Right lobe of liver (tissue), 6 donors: ENCODE results near the gene ARHGEF7. TPM values are rescaled to one million over a fixed set of nuclear protein-coding genes. Genes with fewer than 3 reads are reported as not detected.
"Not testable (repeated sequence)": the region's sequence is repeated elsewhere in the genome, so short reads cannot be mapped to it uniquely, and the experiment has no call there.

Source experiments
- ATAC-seq, 4 donors: fragments of 200-7000 bp; cut with Tn5 transposase; one replicate each; pipeline ENCODE4 v1.9.1; 2020; ENCODE audit warnings: mild to moderate bottlenecking in 4 of 4, moderate library complexity in 4 of 4
- DNase-seq, 3 donors: peaks; one replicate each; pipeline ENCODE4 v3.0.0-alpha.2; 2020
- H3K27ac ChIP-seq, 3 donors: fragments of 200-600 bp; one replicate each; pipeline ENCODE4 v1.8.0; 2022
- H3K27me3 ChIP-seq, 2 donors: fragments of 200-600 bp; one replicate each; pipeline ENCODE4 v1.8.0; 2022
- H3K36me3 ChIP-seq, 4 donors: fragments of 200-600 bp; sonication (generic) in 1 of 4; one replicate each; pipeline versions ENCODE4 v1.5.1 to v1.8.0; 2017 to 2022; ENCODE audit warnings: control low read depth in 1 of 4
- H3K4me1 ChIP-seq, 4 donors: fragments of 200-600 bp; sonication (generic) in 1 of 4; one replicate each; pipeline versions ENCODE4 v1.5.1 to v1.8.0; 2017 to 2022; ENCODE audit warnings: control low read depth in 1 of 4
- H3K4me3 ChIP-seq, 3 donors: fragments of 200-600 bp; one replicate each; pipeline ENCODE4 v1.8.0; 2022
- H3K9me3 ChIP-seq, 4 donors: fragments of 200-600 bp; sonication (generic) in 1 of 4; one replicate each; pipeline versions ENCODE4 v1.5.1 to v1.8.0; 2017 to 2022; ENCODE audit warnings: control low read depth in 1 of 4
- POLR2A ChIP-seq: fragments of 450-650 bp; IDR thresholded peaks from one replicate; pipeline ENCODE4 v1.6.1; 2017; ENCODE audit warnings: antibody characterized with exemption, mild to moderate bottlenecking
- WGBS: methylation state at CpG from one replicate; pipeline ENCODE4 v1.1.6; 2018; ENCODE audit warnings: low coverage, low lambda C conversion rate; ENCODE audit not compliant: insufficient coverage; ENCODE audit errors: missing lambda C conversion rate; 5-methylcytosine and 5-hydroxymethylcytosine counted together
- intact Hi-C, 2 donors: fragments of 100-400 bp; cut with DNase I; formaldehyde crosslinking; loops; one replicate each; pipeline versions ENCODE4 v1.11.2 to v1.14.1; 2022
- total RNA-seq, 6 experiments: library from RNA; depleted of rRNA in 2 of 6; stranded (reverse); fragments of >200 nt in 2 of 6; fragmentation: NEBNext Ultra II Directional in 3 of 6; extraction: Animal tissue kit (Norgen Biotek cat#: 25700) in 3 of 6; gene quantifications; one replicate each; pipeline versions ENCODE4 v1.1.0 to v1.2.4, GENCODE V29; 2016 to 2023
- TF ChIP-seq, protein P1 (sequence below), 4 donors: fragments of 200-600 bp in 3 of 4; fragments of 450-650 bp in 1 of 4; IDR thresholded peaks; one replicate each; pipeline versions ENCODE4 v1.5.1 to v1.8.0; 2016 to 2022; ENCODE audit warnings: antibody characterized with exemption in 4 of 4, mild to moderate bottlenecking in 2 of 4
- donor health status: DM: no; HTN: yes; CAD: no.
- donor health status: DM: no; HTN: no; CAD: no.
- donor health status: DM: no; HTN: no; CAD: no.
- donor health status: DM: no; HTN: yes; CAD: no.
- donor health status: DM: no; HTN: yes; CAD: no.

ARHGEF7 gene
- total RNA-seq, 6 experiments from 2014 or later = 22.0 to 40.1 (median 33.8) TPM

DNA sequence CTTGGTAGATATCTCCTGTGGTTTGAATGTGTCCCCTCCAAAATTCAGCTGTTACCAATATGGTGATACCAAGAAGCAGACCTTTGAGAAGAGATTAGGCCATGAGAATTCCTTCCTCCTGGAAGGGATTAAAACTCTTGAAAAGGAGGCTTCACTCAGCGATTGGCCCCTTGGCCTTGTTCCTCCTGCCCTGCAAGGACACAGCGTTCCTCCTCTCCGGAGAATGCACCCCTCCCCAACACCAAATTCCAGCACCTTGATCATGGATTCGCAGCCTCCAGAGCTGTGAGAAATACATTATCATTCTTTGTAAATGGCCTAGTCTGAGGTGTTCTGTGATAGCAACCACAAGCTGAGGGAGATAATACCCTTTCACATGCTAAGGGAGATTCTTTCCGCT, 34.5 kb upstream of the ARHGEF7 start:
- ATAC-seq (no peak), DNase-seq (no peak)
- no peak overlapping the region for H3K4me3 ChIP-seq
- intact Hi-C loops = no loop called here
- no peak for TF ChIP-seq POLR2A
- TF ChIP-seq, protein P1, sequence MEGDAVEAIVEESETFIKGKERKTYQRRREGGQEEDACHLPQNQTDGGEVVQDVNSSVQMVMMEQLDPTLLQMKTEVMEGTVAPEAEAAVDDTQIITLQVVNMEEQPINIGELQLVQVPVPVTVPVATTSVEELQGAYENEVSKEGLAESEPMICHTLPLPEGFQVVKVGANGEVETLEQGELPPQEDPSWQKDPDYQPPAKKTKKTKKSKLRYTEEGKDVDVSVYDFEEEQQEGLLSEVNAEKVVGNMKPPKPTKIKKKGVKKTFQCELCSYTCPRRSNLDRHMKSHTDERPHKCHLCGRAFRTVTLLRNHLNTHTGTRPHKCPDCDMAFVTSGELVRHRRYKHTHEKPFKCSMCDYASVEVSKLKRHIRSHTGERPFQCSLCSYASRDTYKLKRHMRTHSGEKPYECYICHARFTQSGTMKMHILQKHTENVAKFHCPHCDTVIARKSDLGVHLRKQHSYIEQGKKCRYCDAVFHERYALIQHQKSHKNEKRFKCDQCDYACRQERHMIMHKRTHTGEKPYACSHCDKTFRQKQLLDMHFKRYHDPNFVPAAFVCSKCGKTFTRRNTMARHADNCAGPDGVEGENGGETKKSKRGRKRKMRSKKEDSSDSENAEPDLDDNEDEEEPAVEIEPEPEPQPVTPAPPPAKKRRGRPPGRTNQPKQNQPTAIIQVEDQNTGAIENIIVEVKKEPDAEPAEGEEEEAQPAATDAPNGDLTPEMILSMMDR (IDR thresholded peaks at IDR 0.05) = no peak
- no peaks in the 10 kb centered on the region for H3K4me1 ChIP-seq
- H3K9me3 ChIP-seq = no peaks in the 10 kb centered on the region
- no peaks in the 10 kb centered on the region for H3K27me3 ChIP-seq
- no peaks in the 10 kb centered on the region for H3K36me3 ChIP-seq
- 62% methylated on average over 5 of the region's 5 CpGs for WGBS
- no peak overlapping the region for H3K27ac ChIP-seq

DNA sequence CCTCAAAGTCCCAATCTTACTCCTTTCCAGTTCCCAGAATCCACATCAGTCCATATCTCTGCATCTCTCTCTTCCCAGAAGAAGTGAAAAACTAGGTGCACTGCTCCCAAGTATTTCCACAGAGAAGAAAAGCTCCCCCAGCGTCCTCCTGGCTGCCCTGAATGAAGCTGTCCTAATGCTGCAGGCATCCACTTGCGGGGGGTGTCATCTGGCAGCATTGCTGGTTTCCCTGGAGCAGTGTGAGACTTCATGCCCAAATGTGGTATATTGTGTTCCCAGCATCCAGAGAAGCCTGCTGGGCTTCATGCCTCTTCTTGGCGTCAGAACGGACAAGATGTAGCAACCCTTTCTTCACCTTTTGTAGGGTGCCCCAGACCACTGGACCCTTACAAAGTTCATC, 32.9 kb upstream of the ARHGEF7 start:
- TF ChIP-seq, protein P1 (IDR thresholded peaks at IDR 0.05) = no peak
- no peak for TF ChIP-seq POLR2A
- Histone ChIP-seq H3K4me1 (no peaks in the 10 kb centered on the region), H3K36me3 (no peaks in the 10 kb centered on the region), H3K27ac (no peak overlapping the region), H3K27me3 (no peaks in the 10 kb centered on the region), H3K9me3 (no peaks in the 10 kb centered on the region), H3K4me3 (no peak overlapping the region)
- intact Hi-C loops = no loop called here
- WGBS = 75% methylated on average over 4 of the region's 4 CpGs
- DNase-seq (no peak), ATAC-seq (no peak)

DNA sequence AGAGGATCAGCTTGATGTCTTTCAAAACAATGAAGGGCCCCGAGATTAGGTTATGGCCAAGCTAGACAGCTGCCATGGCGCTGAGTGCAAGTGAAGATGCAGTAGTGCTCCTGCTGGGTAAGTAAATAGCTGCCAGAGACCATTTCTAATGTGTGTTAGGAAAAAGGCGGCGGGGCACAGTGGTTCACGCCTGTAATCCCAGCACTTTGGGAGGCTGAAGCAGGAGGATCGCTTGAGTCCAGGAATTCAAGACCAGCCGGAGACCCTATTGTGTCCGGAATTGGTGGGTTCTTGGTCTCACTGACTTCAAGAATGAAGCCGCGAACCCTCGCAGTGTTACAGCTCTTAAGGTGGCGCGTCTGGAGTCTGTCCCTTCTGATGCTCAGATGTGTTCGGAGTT, 32.3 kb upstream of the ARHGEF7 start:
- 63% methylated on average over 2 of the region's 14 CpGs for WGBS

DNA sequence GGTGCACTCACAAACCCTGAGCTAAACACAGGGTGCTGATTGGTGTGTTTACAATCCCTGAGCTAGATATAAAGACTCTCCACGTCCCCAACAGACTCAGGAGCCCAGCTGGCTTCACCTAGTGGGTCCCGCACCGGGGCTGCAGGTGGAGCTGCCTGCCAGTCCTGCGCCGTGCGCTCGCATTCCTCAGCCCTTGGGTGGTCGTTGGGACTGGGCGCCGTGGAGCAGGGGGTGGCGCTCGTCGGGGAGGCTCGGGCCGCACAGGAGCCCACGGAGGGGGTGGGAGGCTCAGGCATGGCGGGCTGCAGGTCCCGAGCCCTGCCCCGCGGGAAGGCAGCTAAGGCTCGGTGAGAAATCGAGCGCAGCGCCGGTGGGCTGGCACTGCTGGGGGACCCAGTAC, 31.4 kb upstream of the ARHGEF7 start:
- no CpG with 5 or more reads among the region's 25 CpGs for WGBS
- intact Hi-C loops, H3K36me3 ChIP-seq, H3K4me1 ChIP-seq, H3K27ac ChIP-seq, H3K9me3 ChIP-seq, ATAC-seq, DNase-seq, H3K4me3 ChIP-seq, H3K27me3 ChIP-seq: not testable (repeated sequence)

More for the DNA sequence above, 32.3 kb upstream of the ARHGEF7 start:
- H3K9me3 ChIP-seq, H3K27ac ChIP-seq, H3K4me1 ChIP-seq, H3K27me3 ChIP-seq, H3K4me3 ChIP-seq, ATAC-seq, H3K36me3 ChIP-seq, DNase-seq, intact Hi-C loops: not testable (repeated sequence)

DNA sequence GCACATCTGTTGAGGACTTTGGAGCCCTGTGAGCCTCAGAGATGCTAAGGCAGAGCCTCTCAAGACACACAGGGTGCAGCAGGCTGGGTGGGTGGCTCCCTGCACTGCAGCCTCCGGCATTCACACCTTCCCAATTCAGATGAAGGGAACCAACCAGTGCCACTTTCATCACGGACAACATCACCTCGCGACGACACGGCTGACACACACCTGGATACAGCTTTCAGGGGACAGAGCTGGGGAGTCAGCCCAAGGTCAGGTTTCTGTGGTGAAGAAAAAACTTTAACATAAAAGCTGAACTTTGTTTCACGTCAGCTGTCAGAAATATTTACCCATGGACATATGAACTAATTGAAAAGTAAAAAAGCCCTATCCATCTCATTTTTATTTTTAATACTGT, 24.9 kb upstream of the ARHGEF7 start:
- DNase-seq (no peak), ATAC-seq (no peak)
- no peaks in the 10 kb centered on the region for H3K4me1 ChIP-seq
- no peaks in the 10 kb centered on the region for H3K9me3 ChIP-seq
- TF ChIP-seq, protein P1 (IDR thresholded peaks at IDR 0.05) = no peak
- TF ChIP-seq POLR2A = no peak
- 67% methylated on average over 6 of the region's 7 CpGs for WGBS
- no peak overlapping the region for H3K4me3 ChIP-seq
- H3K27ac ChIP-seq = no peak overlapping the region
- intact Hi-C loops = no loop called here
- no peaks in the 10 kb centered on the region for H3K27me3 ChIP-seq
- H3K36me3 ChIP-seq = no peaks in the 10 kb centered on the region

DNA sequence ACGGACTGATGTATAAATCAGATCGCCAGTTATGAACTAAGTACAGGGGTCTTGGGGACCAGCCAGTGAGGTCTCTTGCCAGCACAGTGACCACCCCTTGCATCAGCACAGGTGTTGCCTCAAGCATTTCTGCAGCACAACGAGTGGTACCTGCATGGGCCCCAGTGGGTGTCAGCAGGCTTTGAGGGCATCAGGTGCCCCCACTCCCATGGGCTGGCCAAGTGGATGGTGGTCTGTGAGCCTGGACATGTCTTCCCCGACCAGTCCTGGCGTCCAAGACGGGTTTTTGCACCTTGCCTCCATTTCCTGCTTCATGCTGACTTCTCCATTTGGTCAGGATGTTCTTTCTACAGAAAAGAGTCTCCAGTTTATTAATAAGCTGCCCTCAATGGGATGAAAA, 22.4 kb upstream of the ARHGEF7 start:
- Histone ChIP-seq H3K27ac (no peak overlapping the region), H3K4me3 (no peak overlapping the region), H3K36me3 (no peaks in the 10 kb centered on the region), H3K27me3 (no peaks in the 10 kb centered on the region), H3K9me3 (no peaks in the 10 kb centered on the region), H3K4me1 (no peaks in the 10 kb centered on the region)
- intact Hi-C loops = no loop called here
- ATAC-seq (no peak), DNase-seq (no peak)
- 61% methylated on average over 3 of the region's 6 CpGs for WGBS
- no peak for TF ChIP-seq POLR2A
- TF ChIP-seq, protein P1 (IDR thresholded peaks at IDR 0.05) = no peak
